AG09309 (cell line): ENCODE results near the gene PP2D1.
"Not testable (repeated sequence)": the region's sequence is repeated elsewhere in the genome, so short reads cannot be mapped to it uniquely, and the experiment has no call there.

Source experiments
- DNase-seq: peaks from one replicate; pipeline ENCODE4 v3.0.0-alpha.2; 2010; ENCODE audit warnings: low read depth
- H3K4me3 ChIP-seq: 2 replicates; pipeline ENCODE4 v1.5.1; 2011; ENCODE audit warnings: mild to moderate bottlenecking, low read depth, low read length, moderate library complexity; ENCODE audit not compliant: control insufficient read depth
- TF ChIP-seq, protein P1 (sequence below): IDR thresholded peaks from 2 replicates; pipeline ENCODE4 v1.5.1; 2011; ENCODE audit warnings: mild to moderate bottlenecking, low read depth, low read length, inconsistent platforms; ENCODE audit not compliant: insufficient read depth, control insufficient read depth; ENCODE audit errors: missing control alignments

PP2D1 gene

DNA sequence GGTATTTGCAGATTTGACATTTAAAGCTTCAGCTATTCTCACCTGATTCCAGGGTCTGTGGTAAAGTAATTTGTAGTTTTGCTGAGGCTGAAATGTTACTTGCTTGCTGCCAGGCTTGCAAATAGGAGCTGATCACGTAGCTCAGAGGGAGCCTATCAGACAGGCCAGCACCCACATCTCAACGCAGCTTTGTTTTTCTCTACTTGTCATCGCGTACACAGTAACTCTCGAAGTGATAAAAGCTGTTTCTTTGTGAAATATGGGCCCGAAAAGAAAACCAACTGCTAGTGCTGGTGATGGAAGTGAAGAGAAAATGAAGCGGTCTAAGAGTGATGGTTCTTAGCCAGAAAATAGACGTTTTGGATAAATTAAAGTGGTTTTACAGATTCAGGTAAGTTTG is 41.7 kb downstream of the PP2D1 start:
- DNase-seq: no peak
- no peak overlapping the region for H3K4me3 ChIP-seq
- TF ChIP-seq, protein P1, sequence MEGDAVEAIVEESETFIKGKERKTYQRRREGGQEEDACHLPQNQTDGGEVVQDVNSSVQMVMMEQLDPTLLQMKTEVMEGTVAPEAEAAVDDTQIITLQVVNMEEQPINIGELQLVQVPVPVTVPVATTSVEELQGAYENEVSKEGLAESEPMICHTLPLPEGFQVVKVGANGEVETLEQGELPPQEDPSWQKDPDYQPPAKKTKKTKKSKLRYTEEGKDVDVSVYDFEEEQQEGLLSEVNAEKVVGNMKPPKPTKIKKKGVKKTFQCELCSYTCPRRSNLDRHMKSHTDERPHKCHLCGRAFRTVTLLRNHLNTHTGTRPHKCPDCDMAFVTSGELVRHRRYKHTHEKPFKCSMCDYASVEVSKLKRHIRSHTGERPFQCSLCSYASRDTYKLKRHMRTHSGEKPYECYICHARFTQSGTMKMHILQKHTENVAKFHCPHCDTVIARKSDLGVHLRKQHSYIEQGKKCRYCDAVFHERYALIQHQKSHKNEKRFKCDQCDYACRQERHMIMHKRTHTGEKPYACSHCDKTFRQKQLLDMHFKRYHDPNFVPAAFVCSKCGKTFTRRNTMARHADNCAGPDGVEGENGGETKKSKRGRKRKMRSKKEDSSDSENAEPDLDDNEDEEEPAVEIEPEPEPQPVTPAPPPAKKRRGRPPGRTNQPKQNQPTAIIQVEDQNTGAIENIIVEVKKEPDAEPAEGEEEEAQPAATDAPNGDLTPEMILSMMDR: no peak

DNA sequence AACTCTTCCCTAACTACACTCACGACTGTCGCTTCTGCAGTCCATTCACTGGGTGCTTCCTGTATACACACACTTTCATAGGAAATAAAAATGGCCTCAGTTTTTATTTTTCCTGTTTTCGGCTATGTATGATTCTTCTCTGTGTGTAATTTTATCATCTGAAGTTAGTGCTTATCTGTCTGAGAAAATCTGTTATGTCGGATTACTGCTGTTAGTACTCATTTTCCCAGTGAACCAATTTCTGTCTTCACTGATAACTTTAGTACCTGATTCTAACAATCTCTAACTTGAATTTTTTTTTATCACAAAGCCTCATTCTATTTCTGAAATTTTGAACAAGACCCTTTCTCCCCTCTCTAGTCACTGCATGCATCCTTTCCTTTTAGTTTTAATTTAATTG is 44.3 kb downstream of the PP2D1 start:
- TF ChIP-seq, protein P1: no peak
- no peak for DNase-seq

DNA sequence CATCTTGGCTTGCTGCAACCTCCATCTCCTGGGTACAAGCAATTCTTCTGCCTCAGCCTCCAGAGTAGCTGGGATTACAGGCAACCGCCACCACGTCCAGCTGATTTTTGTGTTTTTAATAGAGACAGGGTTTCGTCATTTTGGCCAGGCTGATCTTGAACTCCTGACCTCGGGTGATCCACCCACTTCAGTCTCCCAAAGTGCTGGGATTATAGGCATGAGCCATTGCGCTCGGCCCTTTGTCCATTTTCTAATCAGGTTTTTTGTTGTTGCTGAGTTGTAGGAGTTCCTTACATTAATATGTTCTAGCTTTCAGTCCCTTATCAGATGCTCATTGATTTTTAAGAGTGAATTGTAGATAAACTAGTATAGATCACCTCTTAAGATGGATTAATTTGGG is 44.9 kb downstream of the PP2D1 start:
- no peak overlapping the region for H3K4me3 ChIP-seq
- TF ChIP-seq, protein P1: no peak
- DNase-seq: no peak

More for the DNA sequence above, 44.3 kb downstream of the PP2D1 start:
- no peak overlapping the region for H3K4me3 ChIP-seq

DNA sequence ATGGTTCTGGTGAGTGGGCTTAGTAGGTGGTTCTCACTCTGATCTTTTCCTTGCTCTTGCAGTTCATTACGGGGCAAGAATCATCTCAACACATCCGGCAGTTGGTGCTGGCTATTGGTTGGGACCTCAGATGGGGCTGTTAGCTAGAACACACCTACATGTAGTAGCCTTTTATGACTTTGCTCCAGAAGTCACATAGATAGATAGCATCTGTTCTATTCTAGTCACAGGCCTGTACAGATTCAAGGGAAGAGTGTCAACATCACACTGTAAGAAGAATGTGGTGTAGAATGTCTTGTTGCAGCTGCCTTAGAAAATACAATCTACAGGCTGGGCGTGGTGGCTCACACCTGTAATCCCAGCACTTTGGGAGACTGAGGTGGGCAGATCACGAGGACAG is 50.1 kb downstream of the PP2D1 start:
- no peak for DNase-seq
- no peak overlapping the region for H3K4me3 ChIP-seq
- TF ChIP-seq, protein P1: no peak

DNA sequence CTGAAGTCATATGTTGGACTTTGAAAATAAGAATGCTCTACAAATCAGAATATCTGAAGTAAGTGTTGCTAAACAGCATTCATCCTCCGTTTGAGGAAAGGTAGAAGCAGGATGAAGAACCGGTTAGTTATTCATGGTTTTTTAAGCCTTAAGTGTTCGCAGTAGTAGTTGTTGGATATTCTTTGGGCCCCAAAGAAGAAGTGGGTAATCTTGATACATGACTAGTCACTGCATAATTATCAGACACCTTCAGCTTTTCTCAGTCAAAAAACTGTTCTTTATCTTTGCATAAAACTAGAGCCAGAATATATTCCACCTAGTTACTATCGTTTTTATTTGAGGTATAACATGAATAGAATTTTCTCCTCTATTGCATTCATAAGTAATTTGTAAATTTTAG is 51.4 kb downstream of the PP2D1 start:
- TF ChIP-seq, protein P1: no peak
- H3K4me3 ChIP-seq: no peak overlapping the region
- DNase-seq: no peak

DNA sequence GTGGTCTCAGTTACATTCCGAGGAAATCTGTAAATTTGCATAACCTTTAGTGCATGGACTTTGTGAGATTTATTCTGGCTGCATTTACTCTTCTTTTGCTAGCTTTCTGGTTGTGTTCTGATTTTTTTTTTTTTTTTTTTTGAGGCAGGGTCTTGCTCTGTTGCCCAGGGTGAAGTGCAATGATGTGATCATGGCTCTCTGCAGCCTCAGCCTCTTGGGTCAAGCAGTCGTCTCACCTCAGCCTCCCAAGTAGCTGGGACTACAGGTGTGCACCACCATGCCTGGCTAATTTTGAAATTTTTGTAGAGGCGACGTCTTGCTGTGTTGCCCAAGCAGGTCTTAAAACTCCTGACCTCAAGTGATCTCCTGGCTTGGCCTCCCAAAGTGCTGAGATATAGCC is 52.6 kb downstream of the PP2D1 start:
- TF ChIP-seq, protein P1: no peak
- H3K4me3 ChIP-seq: no peak overlapping the region
- no peak for DNase-seq

DNA sequence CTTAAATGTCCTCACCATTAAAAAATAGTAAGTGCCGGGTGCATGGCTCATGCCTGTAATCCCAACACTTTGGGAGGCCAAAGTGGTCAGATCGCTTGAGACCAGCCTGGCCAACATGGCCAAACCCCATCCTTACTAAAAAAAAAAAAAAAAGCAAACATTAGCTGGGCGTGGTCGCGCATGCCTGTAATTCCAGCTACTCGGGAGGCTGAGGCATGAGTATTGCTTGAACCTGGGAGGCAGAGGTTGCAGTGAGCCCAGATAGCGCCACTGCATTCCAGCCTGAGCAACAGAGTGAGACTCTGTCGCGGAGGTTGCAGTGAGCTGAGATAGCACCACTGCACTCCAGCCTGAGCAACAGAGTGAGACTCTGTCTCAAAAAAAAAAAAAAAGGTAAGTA is 54.7 kb downstream of the PP2D1 start:
- not testable (repeated sequence) for DNase-seq, H3K4me3 ChIP-seq

DNA sequence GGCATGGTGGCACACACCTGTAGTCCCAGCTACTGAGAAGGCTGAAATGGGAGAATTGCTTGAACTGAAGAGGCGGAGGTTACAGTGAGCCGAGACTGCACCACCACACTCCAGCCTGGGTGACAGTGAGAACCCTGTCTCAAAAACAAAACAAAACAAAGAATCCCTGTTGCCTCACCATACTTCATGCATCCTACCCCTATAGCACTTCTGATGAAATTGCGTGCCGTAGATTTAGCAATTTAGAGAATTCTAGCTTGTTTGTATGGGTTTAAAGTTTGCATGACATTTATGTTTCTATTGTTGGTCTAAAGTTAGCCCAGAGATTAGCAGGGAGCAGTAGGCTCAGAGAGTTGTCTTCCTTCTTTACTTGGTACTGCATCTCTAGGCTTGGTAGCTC is 57.4 kb downstream of the PP2D1 start:
- no peak overlapping the region for H3K4me3 ChIP-seq
- TF ChIP-seq, protein P1: no peak
- no peak for DNase-seq
